HG03108 (cell line): Measurements from ENCODE around the gene TAF15.

Experiments
- ATAC-seq: cut with Tn5 transposase; IDR thresholded peaks from one replicate; pipeline ENCODE4 v1.9.1; 2021; ENCODE audit warnings: moderate library complexity; ENCODE audit not compliant: unreplicated experiment

The TAF15 gene

GRCh38 chr17:35786941-35787432, 22.3 kb upstream of the TAF15 start:
- no peak for ATAC-seq

GRCh38 chr17:35788477-35789368, 20.6 kb upstream of the TAF15 start:
- no peak for ATAC-seq

- no peak for ATAC-seq
Observed at GRCh38 chr17:35790841-35791240, 18.4 kb upstream of the TAF15 start.

- ATAC-seq = no peak
Observed at GRCh38 chr17:35791681-35792350, 17.5 kb upstream of the TAF15 start.

- no peak for ATAC-seq
Observed at GRCh38 chr17:35793257-35793656, 16.0 kb upstream of the TAF15 start.

GRCh38 chr17:35795007-35795870, 14.0 kb upstream of the TAF15 start, which contains the start of gene MMP28:
TSS of gene MMP28 (minus strand) at chr17:35795641. CDS start at chr17:35795377, 264 bp downstream.
- no peak for ATAC-seq

GRCh38 chr17:35795871-35796265, 13.4 kb upstream of the TAF15 start:
- ATAC-seq = no peak

GRCh38 chr17:35796942-35797341, 12.3 kb upstream of the TAF15 start:
- no peak for ATAC-seq

GRCh38 chr17:35797370-35797769, 11.9 kb upstream of the TAF15 start:
- no peak for ATAC-seq

GRCh38 chr17:35797918-35798317, 11.4 kb upstream of the TAF15 start:
- ATAC-seq = no peak

GRCh38 chr17:35799942-35800341, 9.3 kb upstream of the TAF15 start:
- ATAC-seq = no peak

- no peak for ATAC-seq
Observed at GRCh38 chr17:35801583-35802224, 7.6 kb upstream of the TAF15 start.

- no peak for ATAC-seq
Observed at GRCh38 chr17:35804658-35805192, 4.6 kb upstream of the TAF15 start.

- no peak for ATAC-seq
Observed at GRCh38 chr17:35807371-35808144, 1.7 kb upstream of the TAF15 start.

- no peak for ATAC-seq
Observed at GRCh38 chr17:35808240-35808961, 883 bp upstream of the TAF15 start.

- no peak for ATAC-seq
Observed at GRCh38 chr17:35809855-35810461, 674 bp downstream of the TAF15 start.

GRCh38 chr17:35811759-35812158, 2.5 kb downstream of the TAF15 start:
- no peak for ATAC-seq

- ATAC-seq = no peak
Observed at GRCh38 chr17:35812456-35812855, 3.2 kb downstream of the TAF15 start.
